Gastrocnemius medialis (tissue), 4 donors: ENCODE results near the gene SULT4A1.
"Not testable (repeated sequence)": the region's sequence is repeated elsewhere in the genome, so short reads cannot be mapped to it uniquely, and the experiment has no call there.

Experiments
- POLR2A ChIP-seq, 2 donors: fragments of 450-650 bp; IDR thresholded peaks; one replicate each; pipeline ENCODE4 v1.6.1; 2017; ENCODE audit warnings: antibody characterized with exemption in 2 of 2, mild to moderate bottlenecking in 2 of 2, moderate library complexity in 2 of 2
- TF ChIP-seq, protein P1 (sequence below), 5 experiments: fragments of 450-650 bp in 3 of 5; fragments of 200-600 bp in 2 of 5; sonication (generic) in 2 of 5; IDR thresholded peaks in 4 of 5; conservative IDR thresholded peaks in 1 of 5; 1 replicate in 4 of 5; 2 replicates in 1 of 5; pipeline ENCODE4 v1.5.1; 2016 to 2019; ENCODE audit warnings: antibody characterized with exemption in 5 of 5, mild to moderate bottlenecking in 3 of 5, moderate library complexity in 3 of 5

DNA sequence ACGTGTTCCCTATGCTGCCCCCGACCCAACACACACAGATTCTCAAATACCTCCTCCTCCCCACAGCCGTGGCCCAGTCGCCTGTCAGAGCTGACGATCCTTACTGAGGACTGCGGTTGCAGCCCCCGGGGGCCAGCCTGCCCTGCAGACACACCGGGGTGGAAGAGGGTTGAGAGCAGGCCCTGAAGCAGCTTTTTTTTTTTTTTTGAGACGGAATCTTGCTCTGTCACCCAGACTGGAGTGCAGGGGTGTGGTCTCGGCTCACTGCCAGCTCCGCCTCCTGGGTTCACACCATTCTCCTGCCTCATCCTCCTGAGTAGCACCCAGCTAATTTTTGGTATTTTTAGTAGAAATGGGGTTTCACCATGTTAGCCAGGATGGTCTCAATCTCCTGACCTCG, 40.7 kb upstream of the SULT4A1 start:
- TF ChIP-seq, protein P1, sequence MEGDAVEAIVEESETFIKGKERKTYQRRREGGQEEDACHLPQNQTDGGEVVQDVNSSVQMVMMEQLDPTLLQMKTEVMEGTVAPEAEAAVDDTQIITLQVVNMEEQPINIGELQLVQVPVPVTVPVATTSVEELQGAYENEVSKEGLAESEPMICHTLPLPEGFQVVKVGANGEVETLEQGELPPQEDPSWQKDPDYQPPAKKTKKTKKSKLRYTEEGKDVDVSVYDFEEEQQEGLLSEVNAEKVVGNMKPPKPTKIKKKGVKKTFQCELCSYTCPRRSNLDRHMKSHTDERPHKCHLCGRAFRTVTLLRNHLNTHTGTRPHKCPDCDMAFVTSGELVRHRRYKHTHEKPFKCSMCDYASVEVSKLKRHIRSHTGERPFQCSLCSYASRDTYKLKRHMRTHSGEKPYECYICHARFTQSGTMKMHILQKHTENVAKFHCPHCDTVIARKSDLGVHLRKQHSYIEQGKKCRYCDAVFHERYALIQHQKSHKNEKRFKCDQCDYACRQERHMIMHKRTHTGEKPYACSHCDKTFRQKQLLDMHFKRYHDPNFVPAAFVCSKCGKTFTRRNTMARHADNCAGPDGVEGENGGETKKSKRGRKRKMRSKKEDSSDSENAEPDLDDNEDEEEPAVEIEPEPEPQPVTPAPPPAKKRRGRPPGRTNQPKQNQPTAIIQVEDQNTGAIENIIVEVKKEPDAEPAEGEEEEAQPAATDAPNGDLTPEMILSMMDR (IDR thresholded peaks at IDR 0.05 in 4 of 5, conservative IDR thresholded peaks at IDR 0.05 in 1 of 5), result not testable (repeated sequence)
- TF ChIP-seq POLR2A (IDR thresholded peaks at IDR 0.05), result not testable (repeated sequence)
